ENCODE results near the gene S100A12. TPM values are rescaled to one million over a fixed set of nuclear protein-coding genes. Genes with fewer than 3 reads are reported as not detected.

The S100A12 gene
- total RNA-seq, 1 donor from 2014 or later = 4.1 TPM

DNA sequence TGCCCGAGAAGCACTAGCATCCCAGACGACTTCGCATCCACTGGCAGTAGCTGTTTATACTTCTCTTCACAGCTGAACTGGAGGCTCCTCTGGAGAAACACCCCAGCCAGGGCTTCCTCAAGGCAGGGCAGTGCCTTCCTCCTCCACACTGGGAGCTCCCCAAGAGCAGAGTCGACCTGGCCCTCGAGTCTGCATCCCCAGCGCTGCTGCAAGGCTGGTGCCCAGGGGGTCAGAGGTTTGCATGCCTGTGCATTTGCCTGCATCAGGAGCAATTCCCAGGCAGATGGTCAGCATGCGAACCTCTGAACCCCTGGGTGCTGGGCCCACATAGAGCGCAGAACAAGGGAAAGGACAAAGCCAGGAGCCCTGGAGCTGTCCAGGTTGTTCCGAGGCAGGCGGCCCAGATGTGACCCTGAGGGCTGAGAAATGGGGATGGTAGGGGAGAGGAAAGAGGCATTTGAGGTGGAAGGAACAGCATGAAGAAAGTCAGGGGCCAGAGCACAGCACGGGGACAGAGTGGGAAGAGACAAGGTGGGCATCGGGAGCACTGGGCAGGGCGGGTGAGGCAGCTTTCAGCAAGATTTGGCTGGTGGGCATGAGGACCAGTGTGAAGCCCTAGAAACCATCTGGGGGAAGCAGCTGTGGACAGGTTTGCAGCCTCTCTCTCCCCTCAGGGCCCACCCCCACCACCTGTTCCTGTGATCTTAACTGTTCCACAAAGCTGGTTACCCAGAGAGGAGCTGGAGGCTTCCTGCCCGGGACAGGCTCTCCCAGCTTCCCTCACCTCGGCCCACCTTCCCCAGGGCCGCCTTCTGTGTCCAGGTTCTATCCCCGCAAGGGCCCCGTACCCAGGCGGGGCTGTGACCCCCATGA, 21.9 kb upstream of the S100A12 start:
- DNase-seq = no peak

DNA sequence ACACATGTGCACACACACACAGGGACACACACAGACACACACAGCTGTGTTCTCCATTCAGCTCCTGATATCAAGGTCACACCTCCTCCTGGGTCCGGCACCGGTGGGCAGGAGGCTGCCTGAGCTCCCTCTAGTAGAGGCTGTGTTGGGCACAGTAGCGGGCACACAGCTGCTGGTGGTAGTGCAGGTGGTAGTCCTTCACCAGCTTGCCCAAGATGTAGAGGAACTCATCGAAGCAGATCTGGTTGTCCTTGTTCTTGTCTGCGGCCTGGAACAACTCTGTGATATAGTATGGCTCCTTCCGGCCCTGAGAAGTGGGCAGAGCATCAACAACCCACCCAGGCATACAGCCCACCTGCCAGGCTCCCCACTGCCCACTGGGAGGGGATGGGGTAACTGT, 21.0 kb upstream of the S100A12 start:
- no peak for DNase-seq

DNA sequence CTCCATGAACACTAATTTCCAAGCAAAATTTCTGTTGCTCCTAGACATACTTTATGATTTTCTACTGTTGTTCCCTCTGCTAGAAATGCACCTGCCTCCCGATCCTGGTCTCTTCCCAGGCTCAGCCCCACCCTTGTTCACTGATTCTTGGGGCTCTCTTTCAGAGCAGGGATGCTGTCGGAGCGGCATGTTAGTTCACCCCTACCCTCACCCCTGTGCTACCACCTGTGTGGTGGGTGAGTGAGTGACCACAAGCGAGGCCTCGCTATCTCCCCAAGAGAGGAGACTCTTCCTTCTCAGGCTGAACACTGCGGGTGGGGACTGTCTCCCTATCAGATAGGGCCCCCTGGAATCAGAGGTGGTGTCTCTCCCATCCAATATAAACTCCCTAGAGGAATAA, 20.4 kb upstream of the S100A12 start:
- DNase-seq = no peak

DNA sequence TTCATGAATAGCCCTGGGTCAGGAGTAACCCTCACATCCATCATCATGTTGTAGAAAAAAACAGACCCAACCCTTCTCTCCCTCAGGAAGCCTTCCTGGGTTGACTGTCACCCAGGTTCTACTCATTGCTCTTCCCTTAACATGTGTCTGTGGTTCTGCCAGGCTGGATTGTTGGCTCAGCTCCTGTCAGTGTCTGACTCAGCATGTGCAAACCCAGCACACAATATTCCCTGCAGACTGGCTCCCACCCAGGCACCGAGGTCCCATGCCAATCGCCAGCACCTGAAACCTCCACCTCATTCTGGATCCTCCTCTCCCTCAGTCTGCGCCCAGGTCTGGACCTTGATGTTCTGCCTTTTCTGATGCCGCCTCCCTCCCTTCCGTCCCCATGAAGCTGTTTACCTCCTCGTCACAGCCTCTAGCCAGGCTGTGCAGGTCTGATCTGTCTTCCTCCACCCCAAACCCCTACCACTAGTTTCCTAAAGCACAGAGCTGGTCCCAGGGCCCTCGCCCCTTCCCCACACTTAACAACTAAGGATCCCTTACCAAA, 19.8 kb upstream of the S100A12 start:
- no peak for DNase-seq

DNA sequence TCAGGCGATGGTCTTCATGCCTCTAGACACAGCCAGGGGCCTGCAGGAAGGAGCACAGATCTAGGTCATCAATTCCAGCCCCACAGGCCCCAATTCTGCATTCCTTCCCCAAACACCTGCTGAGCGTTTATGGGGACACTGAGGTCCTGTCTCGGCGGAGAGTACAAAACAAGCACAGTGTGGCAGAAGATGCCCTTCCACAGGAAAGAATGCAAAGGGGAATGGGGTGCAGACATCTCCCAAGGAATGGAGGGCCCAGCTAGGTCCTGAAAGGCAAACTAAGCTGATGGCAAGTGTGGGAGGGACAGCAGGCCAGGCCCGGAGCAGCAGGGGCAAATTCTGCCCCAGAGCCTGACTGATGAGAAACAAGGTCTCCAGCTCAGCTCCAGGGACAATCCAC, 19.0 kb upstream of the S100A12 start:
- DNase-seq = no peak

DNA sequence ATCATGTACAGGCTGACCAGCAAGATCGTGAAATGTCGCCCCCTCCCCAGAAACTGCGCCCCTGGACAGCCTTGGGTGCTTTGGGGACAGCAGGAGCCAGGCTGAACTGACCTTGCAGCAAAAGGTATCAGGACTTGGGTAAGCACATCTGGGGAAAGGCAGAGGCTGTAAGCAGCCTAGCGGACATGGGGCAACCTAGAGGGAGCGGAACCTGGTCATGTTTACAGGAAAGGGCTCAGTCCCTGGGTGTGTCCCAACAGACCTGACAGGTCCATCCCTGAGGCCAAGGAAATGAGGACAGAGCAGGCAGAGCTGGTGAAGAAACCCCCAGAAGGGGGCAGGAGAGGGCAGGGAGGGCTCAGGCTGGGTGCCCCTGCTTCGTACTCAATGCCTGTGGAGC, 18.5 kb upstream of the S100A12 start:
- DNase-seq = no peak

DNA sequence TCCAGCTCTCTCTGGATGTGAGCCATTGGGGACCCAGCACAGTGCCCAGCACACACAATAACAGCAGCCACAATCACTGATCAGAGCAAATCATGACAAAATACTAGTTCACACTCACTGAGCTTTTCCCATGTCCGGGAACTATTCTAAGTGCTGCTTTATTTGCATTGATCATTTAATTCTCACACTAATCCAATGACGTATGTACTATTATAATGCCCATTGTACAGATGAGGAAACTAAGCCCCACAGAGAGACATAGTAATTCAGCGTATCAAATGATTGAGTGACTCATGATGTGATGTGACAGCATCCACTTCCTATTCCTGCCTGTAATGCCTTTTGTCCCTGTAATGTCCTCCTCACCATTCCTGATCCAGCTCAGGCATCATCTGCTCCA, 17.4 kb upstream of the S100A12 start:
- DNase-seq = no peak

DNA sequence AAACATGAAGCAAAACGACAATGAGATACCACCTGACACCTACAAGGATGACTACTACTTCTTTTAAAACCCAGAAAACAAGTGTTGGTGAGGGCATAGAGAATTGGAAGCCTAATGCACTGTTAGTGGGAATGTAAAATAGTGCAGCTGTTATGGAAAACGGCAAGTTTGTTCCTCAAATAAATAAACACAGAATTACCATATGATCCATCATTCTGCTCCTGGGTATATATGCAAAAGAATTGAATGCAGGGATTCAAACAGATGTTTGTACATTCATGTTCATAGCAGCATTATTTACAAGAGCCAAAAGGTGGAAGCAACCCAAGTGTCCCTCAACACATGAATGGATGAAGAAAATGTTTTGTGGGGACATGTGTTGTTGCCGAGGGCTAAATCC, 16.8 kb upstream of the S100A12 start:
- no peak for DNase-seq

DNA sequence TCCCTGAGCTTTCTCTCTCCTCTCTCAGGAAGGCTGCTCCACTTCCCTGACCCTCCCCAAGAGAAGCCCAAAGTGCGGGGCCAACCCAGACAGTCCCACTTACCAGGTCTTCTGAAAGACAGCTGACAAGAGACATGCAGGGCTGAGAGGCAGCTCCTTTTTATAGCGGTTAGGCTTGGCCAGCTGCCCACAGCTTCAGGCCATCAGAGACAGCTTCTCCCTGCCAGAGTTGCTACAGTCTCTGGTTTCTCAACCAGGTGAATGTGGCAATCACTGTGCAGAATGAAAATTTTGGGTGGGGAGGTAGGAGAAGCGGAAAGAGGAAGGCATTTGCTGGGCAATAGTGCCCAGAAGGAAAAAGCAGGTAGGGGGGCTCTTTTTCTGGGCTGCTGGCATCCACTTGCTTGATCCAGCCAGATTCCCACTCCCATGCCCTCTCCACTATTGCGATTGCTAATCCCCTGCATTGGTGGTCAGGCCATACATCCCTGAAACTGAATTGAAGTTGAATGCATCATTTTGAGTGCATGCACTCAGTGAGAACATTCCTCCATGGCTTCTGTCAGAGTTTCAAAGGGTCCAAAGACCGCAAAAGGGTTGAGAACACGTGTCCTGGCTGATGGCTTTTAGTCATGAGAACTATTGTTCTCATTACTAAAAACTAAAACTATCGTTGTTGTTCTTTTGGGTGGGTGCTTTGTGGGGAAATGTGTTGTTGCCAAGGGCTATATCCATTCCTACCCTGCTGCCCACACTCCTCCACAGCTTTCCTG, 15.7 kb upstream of the S100A12 start, which contains the start of gene S100A8:
Gene S100A8, minus strand, starts transcription at position 136 of the 773 bp plus-strand sequence. CDS start 538 bp downstream, outside the sequence.
- DNase-seq = no peak

DNA sequence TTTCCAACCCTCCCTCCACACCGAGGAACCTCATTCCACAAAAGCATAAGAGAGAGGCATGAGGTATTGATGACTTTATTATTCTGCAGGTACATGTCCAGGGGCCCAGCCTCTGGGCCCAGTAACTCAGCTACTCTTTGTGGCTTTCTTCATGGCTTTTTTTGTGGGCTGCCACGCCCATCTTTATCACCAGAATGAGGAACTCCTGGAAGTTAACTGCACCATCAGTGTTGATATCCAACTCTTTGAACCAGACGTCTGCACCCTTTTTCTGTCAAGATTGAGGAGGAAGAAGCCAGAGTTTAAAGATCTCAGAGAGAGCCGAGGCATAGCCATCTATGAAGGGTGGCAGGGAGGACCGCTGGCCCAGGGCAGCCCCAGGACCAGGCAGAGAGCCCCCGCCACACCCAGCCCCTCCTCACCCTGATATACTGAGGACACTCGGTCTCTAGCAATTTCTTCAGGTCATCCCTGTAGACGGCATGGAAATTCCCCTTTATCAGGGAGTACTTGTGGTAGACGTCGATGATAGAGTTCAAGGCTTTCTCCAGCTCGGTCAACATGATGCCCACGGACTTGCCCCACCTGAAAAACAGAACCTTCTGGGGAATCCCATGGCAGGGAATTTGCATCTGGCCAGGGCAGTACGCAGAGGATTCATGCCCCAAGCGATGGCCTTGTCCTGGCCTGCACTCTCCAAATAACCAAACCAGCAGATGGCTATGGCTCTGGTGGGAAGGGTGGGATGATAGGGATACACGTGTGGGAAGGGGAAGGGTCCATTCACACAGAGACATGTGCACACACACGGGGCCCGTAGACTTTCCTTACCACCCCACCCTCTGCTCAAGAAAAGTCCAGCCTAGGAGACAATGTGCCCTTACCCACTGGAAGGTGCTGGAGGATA, 14.8 kb upstream of the S100A12 start:
- DNase-seq = no peak

DNA sequence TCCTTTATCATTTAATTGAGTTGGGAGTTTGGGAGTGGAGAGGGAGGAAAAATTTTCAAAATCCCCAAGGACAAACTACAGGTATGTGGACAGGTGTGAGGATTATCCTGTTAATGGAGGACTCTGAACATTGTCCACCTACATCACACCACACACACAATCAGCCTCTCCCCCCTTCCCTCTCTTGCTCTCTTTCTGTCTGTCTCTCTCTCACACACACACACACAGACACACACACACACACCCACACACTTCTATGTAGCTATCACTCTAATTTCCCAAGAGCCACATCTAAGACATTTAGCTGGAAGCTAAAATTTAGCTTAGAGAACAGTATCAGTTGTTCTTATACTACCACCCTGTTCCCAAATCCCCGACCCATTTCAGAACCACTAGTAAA, 14.0 kb upstream of the S100A12 start:
- DNase-seq = no peak

DNA sequence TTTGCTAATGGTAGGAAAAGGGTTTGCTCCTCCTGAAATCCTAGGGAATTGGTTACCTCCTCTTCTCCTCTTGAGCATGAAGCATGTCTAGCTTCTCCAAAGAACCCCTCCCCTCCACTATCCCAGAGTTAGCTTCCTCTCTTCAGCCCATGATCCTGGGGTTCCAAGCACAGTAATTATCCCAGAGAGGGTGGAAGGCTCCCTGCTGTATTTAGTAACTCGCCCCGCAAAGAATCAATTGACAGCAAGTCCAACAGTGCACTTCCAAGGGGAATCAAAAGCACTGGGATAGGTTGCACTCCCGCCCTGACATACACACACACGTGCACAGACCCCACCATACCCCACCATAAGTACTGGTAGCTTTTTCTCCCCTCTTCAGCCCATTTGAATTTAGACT, 12.4 kb upstream of the S100A12 start:
- DNase-seq = no peak

DNA sequence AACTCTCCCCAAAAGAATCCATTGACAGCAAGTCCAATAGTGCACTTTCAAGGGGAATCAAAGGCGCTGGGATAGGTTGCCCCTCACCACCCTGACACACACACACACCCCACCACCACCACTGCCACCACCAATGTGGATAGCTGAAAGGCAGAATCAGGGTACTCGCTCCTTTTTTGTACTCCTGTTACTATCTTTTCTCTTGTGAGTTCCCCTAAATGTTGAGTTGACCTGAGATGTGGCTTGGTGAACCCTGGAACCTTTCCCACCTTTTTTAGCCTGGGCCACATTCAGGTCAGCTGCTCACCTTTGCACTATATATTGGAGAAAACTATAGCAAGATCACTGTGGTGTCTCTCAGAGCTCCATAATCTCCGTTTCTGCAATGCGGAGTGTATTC, 11.6 kb upstream of the S100A12 start:
- no peak for DNase-seq

DNA sequence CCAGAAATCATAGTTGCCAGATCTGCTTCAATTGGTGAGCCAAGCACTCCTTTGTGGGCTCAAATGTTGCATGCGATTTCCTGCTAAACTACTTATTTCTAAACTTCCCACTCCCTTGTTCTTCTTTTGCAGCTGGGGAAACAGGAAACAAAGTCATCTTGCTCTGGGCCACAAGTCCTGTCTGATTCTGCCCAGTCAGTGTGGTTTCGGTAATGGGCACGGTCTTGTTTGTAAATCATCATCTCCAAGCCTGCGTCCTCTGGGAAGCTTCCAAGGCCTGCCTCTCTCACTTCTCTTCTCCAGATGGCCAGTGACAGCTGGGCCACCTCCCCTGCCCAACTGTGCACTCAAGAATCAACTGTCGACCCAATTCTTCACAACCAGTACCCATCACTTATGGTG, 11.1 kb upstream of the S100A12 start:
- no peak for DNase-seq

DNA sequence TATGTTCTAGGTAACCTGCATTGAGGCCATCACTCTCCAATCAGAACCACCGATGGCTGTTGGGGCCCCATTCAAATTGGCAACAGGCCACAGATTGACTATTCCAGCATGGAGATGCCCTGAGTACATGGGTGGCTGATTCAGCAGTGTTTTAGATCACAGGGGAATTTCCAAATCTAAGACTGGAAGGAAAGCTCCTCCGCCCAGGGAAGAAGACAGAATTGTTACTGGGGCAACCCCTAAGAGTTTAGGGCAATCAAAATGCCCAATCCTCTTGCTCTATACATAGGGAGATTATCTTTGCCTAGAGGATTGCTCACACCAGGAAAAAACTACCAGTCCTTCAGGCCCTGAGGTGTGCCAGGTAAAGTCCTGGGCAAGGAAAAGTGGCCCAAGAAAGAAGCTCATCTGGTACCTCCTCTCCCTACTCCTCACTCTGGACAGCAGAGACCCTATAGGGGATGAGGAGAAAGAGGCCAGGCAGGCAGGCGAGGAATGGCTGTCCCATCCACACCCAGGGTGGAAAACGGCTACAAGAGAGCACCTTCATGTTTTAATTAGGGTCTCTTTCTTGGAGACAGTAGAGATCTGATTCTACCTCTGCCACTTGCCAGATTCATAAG, 9.6 kb upstream of the S100A12 start:
- DNase-seq = no peak

DNA sequence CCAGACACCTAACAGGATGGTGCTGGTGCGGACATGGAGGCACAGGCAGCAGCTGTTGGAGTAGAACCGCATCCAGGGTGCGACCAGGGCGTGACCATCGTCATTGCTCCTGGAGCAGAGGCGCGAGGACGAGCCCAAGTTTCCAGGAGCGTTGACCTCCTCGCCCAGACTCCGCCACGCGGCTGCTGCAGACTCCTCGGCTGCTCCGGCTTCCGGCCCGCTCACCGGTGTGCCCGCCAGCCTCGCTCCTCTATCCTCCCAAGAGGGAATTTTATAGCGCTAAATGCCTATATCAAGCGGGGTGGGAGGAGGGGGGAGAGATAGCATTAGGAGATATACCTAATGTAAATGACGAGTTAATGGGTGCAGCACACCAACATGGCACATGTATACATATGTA, 5.3 kb upstream of the S100A12 start:
- DNase-seq = no peak

DNA sequence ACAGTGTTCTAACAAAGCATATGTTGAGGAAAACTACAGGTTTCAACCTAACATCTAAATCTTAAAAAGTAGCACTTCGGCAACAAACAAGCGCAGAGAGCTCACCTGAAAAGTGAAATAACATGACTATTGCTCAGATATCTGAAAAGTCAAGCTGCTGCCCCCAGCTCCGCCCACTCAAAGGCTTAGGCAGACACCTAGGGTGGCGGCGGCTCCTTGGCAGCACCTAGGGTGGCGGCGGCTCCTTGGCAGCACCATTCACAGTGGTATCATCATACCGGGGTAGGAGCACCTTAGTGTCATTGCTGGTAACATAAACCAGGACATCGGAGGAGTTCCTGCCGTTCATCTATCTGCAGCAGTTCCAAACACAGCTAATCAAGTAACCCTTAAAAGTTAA, 4.2 kb upstream of the S100A12 start:
- no peak for DNase-seq

DNA sequence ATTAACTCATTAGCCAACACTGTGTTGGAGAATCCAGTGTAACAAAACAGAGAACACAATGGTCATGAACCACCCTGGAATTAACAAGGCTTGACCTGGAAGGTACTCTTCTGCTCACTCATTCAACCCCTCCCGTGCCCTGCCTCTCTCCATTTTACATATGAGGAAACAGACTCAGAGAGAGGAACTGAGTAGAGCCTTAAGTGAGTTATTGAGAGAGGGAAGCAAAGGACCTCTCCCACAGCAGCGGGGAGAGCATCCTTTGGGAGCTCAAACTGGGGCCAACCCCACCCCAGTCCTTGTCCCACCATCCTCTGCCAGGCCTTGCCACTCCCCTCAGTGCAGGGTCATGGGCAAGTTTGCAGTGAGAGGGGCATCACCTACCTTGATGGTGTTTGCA, 1.4 kb downstream of the S100A12 start:
- no peak for DNase-seq

DNA sequence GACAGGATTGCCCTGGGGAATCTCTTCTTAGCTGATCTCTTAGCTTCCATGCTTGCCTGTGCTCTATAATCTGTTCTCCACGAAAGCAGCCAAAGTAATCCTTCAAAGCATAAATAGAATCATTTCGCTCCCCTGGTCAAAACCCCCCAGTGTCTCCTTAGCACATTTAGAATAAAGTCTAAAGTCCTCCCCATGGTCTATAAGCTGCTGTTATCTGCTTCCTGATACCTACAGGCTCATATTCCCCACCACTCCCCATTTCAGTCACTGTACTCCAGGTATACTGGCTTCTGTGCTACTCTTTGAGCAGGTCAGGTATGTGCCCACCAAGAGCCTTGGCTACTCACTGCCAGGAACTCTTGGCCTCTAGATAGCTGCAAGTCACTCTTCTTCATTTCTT, 2.9 kb downstream of the S100A12 start:
- no peak for DNase-seq

DNA sequence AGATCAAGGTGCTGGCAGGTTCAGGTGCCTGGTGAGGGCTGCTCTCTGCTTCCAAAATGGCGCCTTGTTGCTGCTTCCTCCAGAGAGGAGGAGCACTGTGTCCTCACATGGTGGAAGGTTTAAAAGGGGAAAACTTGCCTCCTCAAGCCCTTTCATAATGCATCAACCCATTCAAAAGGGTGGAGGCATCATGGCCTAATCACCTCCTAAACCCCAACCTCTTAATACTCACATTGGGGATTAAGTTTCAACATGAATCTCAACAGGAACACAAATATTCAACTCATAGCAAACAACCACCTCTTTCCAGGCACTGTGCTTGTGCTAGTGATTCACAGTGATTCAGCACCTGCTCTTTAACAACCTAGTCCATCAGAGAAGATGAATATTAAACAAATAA, 4.2 kb downstream of the S100A12 start:
- DNase-seq = no peak

DNA sequence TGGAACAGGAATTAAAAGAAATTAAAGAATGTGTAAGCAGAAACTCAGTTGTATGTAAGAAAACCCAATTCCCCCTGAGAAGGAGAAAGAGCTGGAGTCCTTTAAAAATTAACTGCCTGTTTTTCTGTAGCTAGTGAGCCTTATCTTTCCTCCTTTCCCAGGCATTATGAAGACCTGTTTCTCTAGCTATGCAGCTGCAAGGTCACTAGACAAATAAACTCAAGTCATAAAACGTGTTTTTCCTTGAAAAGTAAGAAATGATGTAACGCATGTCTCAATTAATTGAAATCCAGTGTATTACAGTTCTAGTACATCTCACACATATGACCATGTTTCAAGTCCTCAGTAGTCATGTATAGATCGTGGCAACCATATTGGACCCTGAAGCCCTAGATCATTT, 5.3 kb downstream of the S100A12 start:
- DNase-seq = no peak

DNA sequence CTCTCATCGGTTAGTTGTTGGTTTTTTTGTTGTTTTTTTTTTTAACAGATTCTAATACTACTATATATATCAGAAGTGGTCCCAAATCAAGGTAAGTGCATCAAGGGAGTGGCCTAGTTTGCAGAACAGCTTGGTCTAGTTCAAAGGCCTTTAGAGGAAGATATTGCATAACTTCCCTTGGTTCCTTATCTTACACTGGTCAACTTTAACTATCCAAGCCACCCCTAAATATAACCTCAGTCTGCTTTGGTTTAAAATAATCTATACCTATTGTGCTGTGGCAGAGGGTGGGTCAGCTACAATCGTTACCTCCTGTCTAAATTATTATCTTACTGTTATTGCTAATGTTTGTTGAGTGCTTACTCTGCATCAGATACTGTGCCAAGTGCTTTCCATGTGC, 6.9 kb downstream of the S100A12 start:
- DNase-seq = no peak

Data from occipital lobe (tissue), 2 donors.